T-cell (primary cell): Measurements from ENCODE around the gene ASCL2. TPM values are rescaled to one million over a fixed set of nuclear protein-coding genes. Genes with fewer than 3 reads are reported as not detected.

Experiments used
- ATAC-seq, 4 experiments: fragments of 200-7000 bp in 3 of 4; fragments of 150-1000 bp in 1 of 4; cut with Tn5 transposase; replicated peaks in 1 of 4; 1 replicate in 3 of 4; 2 replicates in 1 of 4; pipeline ENCODE4 v1.10.0; 2021; ENCODE audit warnings: moderate library complexity in 3 of 4, mild to moderate bottlenecking in 2 of 4, moderate number of reproducible peaks in 1 of 4
- CTCF ChIA-PET, 2 donors: fragments of 300-600 bp; sonication (Branson Sonifier 250); formaldehyde crosslinking; loops; one replicate each; lab custom pipeline; 2022; ENCODE audit warnings: antibody characterized with exemption in 2 of 2; lab: Charles Lee
- POLR2A ChIA-PET, 2 donors: fragments of 300-600 bp; sonication (Branson Sonifier 250); formaldehyde crosslinking; loops; one replicate each; lab custom pipeline; 2022; ENCODE audit warnings: antibody characterized with exemption in 2 of 2; lab: Charles Lee
- DNase-seq, 35 experiments: peaks; one replicate each; pipeline versions ENCODE4 v3.0.0 to v3.0.0-alpha.2; 2013 to 2023
- H3K27ac ChIP-seq: one replicate; pipeline ENCODE4 v1.5.1; 2013; ENCODE audit warnings: low read length
- H3K27me3 ChIP-seq, 2 experiments: replicated peaks in 1 of 2; 1 replicate in 1 of 2; 2 replicates in 1 of 2; pipeline versions ENCODE4 v1.6.1 to v1.7.0; 2013; ENCODE audit warnings: low read length in 1 of 2, mixed read lengths in 1 of 2; ENCODE audit not compliant: control insufficient read depth in 2 of 2, insufficient read depth in 2 of 2; ENCODE audit errors: extremely low read depth in 1 of 2
- H3K36me3 ChIP-seq, 2 donors: 1 replicate in 1 of 2; 2 replicates in 1 of 2; pipeline versions ENCODE4 v1.6.1 to v1.7.0; 2013; ENCODE audit warnings: low read length in 1 of 2; ENCODE audit not compliant: control insufficient read depth in 2 of 2, insufficient read depth in 1 of 2; ENCODE audit errors: extremely low read depth in 1 of 2
- H3K4me1 ChIP-seq, 2 experiments: 1 replicate in 1 of 2; 2 replicates in 1 of 2; pipeline versions ENCODE4 v1.6.1 to v1.7.0; 2013; ENCODE audit warnings: low read length in 2 of 2, mixed read lengths in 1 of 2; ENCODE audit not compliant: insufficient read depth in 2 of 2, control insufficient read depth in 1 of 2; ENCODE audit errors: extremely low read depth in 1 of 2
- H3K4me3 ChIP-seq, 2 donors: 1 replicate in 1 of 2; 2 replicates in 1 of 2; pipeline versions ENCODE4 v1.5.1 to v1.7.0; 2013; ENCODE audit warnings: mild to moderate bottlenecking in 2 of 2, low read length in 1 of 2, moderate library complexity in 1 of 2; ENCODE audit not compliant: control insufficient read depth in 1 of 2; ENCODE audit errors: extremely low read depth in 1 of 2
- H3K9me3 ChIP-seq: 2 replicates; pipeline ENCODE4 v1.7.0; 2013
- H3K27ac Mint-ChIP-seq, 2 donors: one replicate each; pipeline ENCODE4 v1.8.0; 2020 to 2021; ENCODE audit warnings: mild to moderate bottlenecking in 2 of 2, mixed read lengths in 2 of 2
- H3K27me3 Mint-ChIP-seq, 2 donors: one replicate each; pipeline ENCODE4 v1.8.0; 2021 to 2022; ENCODE audit warnings: mixed read lengths in 2 of 2
- H3K36me3 Mint-ChIP-seq: one replicate; pipeline ENCODE4 v1.8.0; 2021; ENCODE audit warnings: mixed read lengths
- H3K4me1 Mint-ChIP-seq, 3 donors: one replicate each; pipeline ENCODE4 v1.8.0; 2020 to 2022; ENCODE audit warnings: mixed read lengths in 3 of 3, mild to moderate bottlenecking in 1 of 3
- H3K4me3 Mint-ChIP-seq, 3 donors: one replicate each; pipeline ENCODE4 v1.8.0; 2020 to 2022; ENCODE audit warnings: mild to moderate bottlenecking in 3 of 3, mixed read lengths in 3 of 3, moderate library complexity in 3 of 3
- H3K9me3 Mint-ChIP-seq, 3 donors: one replicate each; pipeline ENCODE4 v1.8.0; 2020 to 2022; ENCODE audit warnings: mixed read lengths in 3 of 3
- WGBS: methylation state at CpG from one replicate; pipeline ENCODE4 v1.1.5; 2013; ENCODE audit warnings: missing lambda C conversion rate; ENCODE audit not compliant: insufficient coverage; 5-methylcytosine and 5-hydroxymethylcytosine counted together
- total RNA-seq, 35 experiments: library from RNA in 6 of 35; stranded (reverse) in 6 of 35; fragments of 120-200 nt in 1 of 35; gene quantifications; one replicate each; pipeline versions ENCODE4 v1.2.1 to v1.2.4 and lab custom pipeline; 2013 to 2026

The ASCL2 gene
- total RNA-seq, 5 donors from 2014 or later (not counting 1 experiment from before 2014, with no cell fraction given): 0.29 to 1.3 (median 0.51) TPM

GRCh38 chr11:2294926-2295290, 24.5 kb upstream of the ASCL2 start:
- Mint-ChIP-seq H3K4me1 (peaks cover 23 to 42% (median 41%) of the 10 kb centered on the region in 3 donors), H3K4me3 (no peak overlapping the region), H3K36me3 (peaks cover 6% of the 10 kb centered on the region), H3K27me3 (no peaks in the 10 kb centered on the region), H3K9me3 (no peaks in the 10 kb centered on the region), H3K27ac (peak overlapping the region; percentile 8 to 28)
- DNase-seq (peak in 2 of 35 experiments; percentile 2 to 17), ATAC-seq (no peak)
- CTCF ChIA-PET: interaction anchor here in 1 of 2 donors (1.0 kb wide), 1 partner anchor 10 kb away, joined by 3 read pairs; no protein-coding TSS in a partner anchor
- Histone ChIP-seq H3K27me3 (no peaks in the 10 kb centered on the region), H3K4me1 (peaks cover 8 to 63% of the 10 kb centered on the region in 2 experiments), H3K9me3 (no peaks in the 10 kb centered on the region), H3K36me3 (peaks cover 15 to 27% of the 10 kb centered on the region in 2 donors), H3K4me3 (no peak overlapping the region), H3K27ac (peak overlapping the region; percentile 53)
- POLR2A ChIA-PET: no interaction called here
- 93% methylated on average over 8 of the region's 8 CpGs for WGBS

GRCh38 chr11:2293984-2294925, 23.9 kb upstream of the ASCL2 start:
- peak overlapping the region; percentile 16 to 28 for H3K27ac Mint-ChIP-seq

DNA sequence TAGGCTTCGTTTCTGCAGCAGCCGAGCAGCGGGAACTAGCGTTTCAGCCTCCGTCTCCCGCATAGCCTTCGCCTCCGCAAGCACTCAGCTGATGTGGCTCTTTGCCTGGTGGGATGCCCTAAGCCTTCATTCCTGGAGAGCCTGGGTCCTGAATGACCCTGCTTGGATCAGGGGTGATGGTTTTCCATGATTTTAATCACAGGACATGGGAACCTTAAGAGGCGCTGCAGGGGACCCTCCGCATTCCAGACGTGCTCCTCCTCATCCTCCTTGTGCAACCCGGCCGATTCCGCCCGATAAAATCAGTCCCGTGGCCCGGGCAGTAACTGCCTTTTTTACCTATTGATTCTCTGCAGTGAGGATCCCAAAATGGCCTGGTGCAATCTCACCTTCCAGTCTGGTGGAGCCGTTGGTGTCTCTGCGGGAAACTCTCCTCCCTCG, 23.2 kb upstream of the ASCL2 start:
- POLR2A ChIA-PET: no interaction called here
- no peaks in the 10 kb centered on the region for H3K27me3 Mint-ChIP-seq
- peaks cover 0 to 4% of the 10 kb centered on the region in 2 experiments for H3K27me3 ChIP-seq
- H3K4me1 ChIP-seq: peaks cover 0 to 50% of the 10 kb centered on the region in 2 experiments
- peaks cover 10 to 23% of the 10 kb centered on the region in 2 donors for H3K36me3 ChIP-seq
- no peak overlapping the region for H3K27ac ChIP-seq
- peaks cover 21 to 35% (median 35%) of the 10 kb centered on the region in 3 donors for H3K4me1 Mint-ChIP-seq
- ATAC-seq: no peak
- peaks cover 11% of the 10 kb centered on the region for H3K36me3 Mint-ChIP-seq
- no peak for DNase-seq
- peak overlapping the region in 1 of 2 donors; percentile 16 for H3K27ac Mint-ChIP-seq
- H3K9me3 ChIP-seq: no peaks in the 10 kb centered on the region
- H3K4me3 ChIP-seq: no peak overlapping the region
- CTCF ChIA-PET: no interaction called here
- no peaks in the 10 kb centered on the region for H3K9me3 Mint-ChIP-seq
- peak overlapping the region in 1 of 3 donors; percentile 50 for H3K4me3 Mint-ChIP-seq
- 69% methylated on average over 16 of the region's 20 CpGs for WGBS

More at GRCh38 chr11:2293984-2294925, 23.9 kb upstream of the ASCL2 start:
- Mint-ChIP-seq H3K4me1 (peaks cover 24 to 41% (median 39%) of the 10 kb centered on the region in 3 donors), H3K27me3 (no peaks in the 10 kb centered on the region), H3K36me3 (peaks cover 11% of the 10 kb centered on the region), H3K4me3 (peak overlapping the region in 1 of 3 donors; percentile 50), H3K9me3 (no peaks in the 10 kb centered on the region)
- H3K4me1 ChIP-seq: peaks cover 3 to 57% of the 10 kb centered on the region in 2 experiments
- no peak for ATAC-seq
- H3K9me3 ChIP-seq: no peaks in the 10 kb centered on the region
- CTCF ChIA-PET: interaction anchor here in 1 of 2 donors (1.0 kb wide), 1 partner anchor 10 kb away, joined by 3 read pairs; no protein-coding TSS in a partner anchor
- POLR2A ChIA-PET: no interaction called here
- H3K36me3 ChIP-seq: peaks cover 11 to 27% of the 10 kb centered on the region in 2 donors
- peak in 2 of 35 experiments; percentile 2 to 22 for DNase-seq
- H3K27me3 ChIP-seq: peaks cover 0 to 4% of the 10 kb centered on the region in 2 experiments
- H3K4me3 ChIP-seq: no peak overlapping the region
- 64% methylated on average over 19 of the region's 27 CpGs for WGBS
- peak overlapping the region; percentile 53 for H3K27ac ChIP-seq

DNA sequence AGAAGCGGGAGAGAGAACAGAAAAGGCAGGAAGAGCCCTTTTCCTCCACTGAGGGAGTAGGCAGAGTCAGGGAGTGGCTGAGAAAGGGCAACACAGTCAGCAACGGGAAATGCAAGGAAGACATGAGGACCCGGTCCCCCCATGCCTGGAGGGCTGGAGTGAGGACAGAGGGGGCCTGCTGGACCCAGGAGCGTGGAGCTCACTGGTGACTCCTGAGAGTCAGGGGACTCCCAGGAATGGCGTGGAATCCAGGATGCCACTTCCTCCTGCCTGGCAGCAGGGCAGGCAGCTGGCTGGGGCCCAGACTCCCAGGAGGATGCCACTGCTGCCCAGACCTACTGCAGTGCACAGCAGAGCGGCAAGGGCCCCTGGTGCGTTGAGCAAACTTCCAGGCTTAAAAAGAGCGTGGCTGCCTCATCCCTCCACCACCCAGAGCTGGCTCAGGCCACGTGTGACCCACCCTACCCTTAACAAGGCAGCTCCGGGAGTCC, 20.0 kb upstream of the ASCL2 start:
- ATAC-seq (no peak), DNase-seq (peak in 2 of 35 experiments; percentile 0 to 17)
- peaks cover 2 to 3% of the 10 kb centered on the region in 2 donors for H3K36me3 ChIP-seq
- Mint-ChIP-seq H3K4me1 (peaks cover 31 to 41% (median 31%) of the 10 kb centered on the region in 3 donors), H3K9me3 (no peaks in the 10 kb centered on the region), H3K27ac (no peak overlapping the region), H3K27me3 (no peaks in the 10 kb centered on the region), H3K36me3 (peaks cover 5% of the 10 kb centered on the region), H3K4me3 (no peak overlapping the region)
- WGBS: 79% methylated on average over 9 of the region's 10 CpGs
- peaks cover 0 to 32% of the 10 kb centered on the region in 2 experiments for H3K4me1 ChIP-seq
- H3K9me3 ChIP-seq: no peaks in the 10 kb centered on the region
- H3K27ac ChIP-seq: no peak overlapping the region
- POLR2A ChIA-PET: no interaction called here
- no peak overlapping the region for H3K4me3 ChIP-seq
- peaks cover 0 to 4% of the 10 kb centered on the region in 2 experiments for H3K27me3 ChIP-seq
- CTCF ChIA-PET: no interaction called here

- no peak overlapping the region for H3K4me3 ChIP-seq
- H3K27ac ChIP-seq: no peak overlapping the region
- H3K9me3 Mint-ChIP-seq: no peaks in the 10 kb centered on the region
- peaks cover 2% of the 10 kb centered on the region in 2 donors for H3K36me3 ChIP-seq
- DNase-seq (no peak), ATAC-seq (no peak)
- ChIA-PET CTCF (no interaction called here), POLR2A (no interaction called here)
- no peak overlapping the region for H3K4me3 Mint-ChIP-seq
- H3K4me1 Mint-ChIP-seq: peaks cover 30 to 40% (median 31%) of the 10 kb centered on the region in 3 donors
- peaks cover 0 to 4% of the 10 kb centered on the region in 2 experiments for H3K27me3 ChIP-seq
- H3K9me3 ChIP-seq: no peaks in the 10 kb centered on the region
- WGBS: 92% methylated on average over 8 of the region's 10 CpGs
- peaks cover 0 to 32% of the 10 kb centered on the region in 2 experiments for H3K4me1 ChIP-seq
- H3K27me3 Mint-ChIP-seq: no peaks in the 10 kb centered on the region
- H3K36me3 Mint-ChIP-seq: peaks cover 5% of the 10 kb centered on the region
- H3K27ac Mint-ChIP-seq: no peak overlapping the region
Measured at GRCh38 chr11:2289859-2290258, 19.5 kb upstream of the ASCL2 start.

DNA sequence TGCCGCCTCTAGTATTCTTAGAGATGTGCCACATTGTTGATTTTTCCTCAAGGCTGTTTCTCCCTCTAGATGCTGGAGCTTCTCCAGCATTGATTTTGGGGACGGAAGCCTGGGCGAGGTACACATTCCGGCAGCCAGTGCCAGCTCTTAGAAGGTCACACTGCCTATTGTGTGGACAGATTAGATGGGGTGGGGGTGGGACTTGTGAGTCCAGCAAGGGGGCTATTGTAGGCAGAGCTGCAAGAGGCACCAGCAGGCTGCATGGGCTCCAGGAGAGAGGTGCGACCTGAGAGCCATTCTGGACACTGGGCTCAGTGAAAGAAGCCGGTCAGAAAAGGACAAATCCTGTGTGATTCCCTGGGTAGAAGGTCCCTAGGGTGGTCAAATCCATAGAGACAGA, 19.0 kb upstream of the ASCL2 start:
- ChIA-PET POLR2A (no interaction called here), CTCF (no interaction called here)
- no peak overlapping the region for H3K27ac ChIP-seq
- Mint-ChIP-seq H3K9me3 (no peaks in the 10 kb centered on the region), H3K27ac (no peak overlapping the region), H3K27me3 (no peaks in the 10 kb centered on the region), H3K36me3 (peaks cover 5% of the 10 kb centered on the region), H3K4me3 (no peak overlapping the region), H3K4me1 (peaks cover 25 to 35% (median 31%) of the 10 kb centered on the region in 3 donors)
- no peak overlapping the region for H3K4me3 ChIP-seq
- peaks cover 0 to 4% of the 10 kb centered on the region in 2 experiments for H3K27me3 ChIP-seq
- DNase-seq (peak in 1 of 35 experiments; percentile 2), ATAC-seq (no peak)
- H3K4me1 ChIP-seq: peaks cover 0 to 27% of the 10 kb centered on the region in 2 experiments
- H3K9me3 ChIP-seq: no peaks in the 10 kb centered on the region
- WGBS: 98% methylated on average over 6 of the region's 6 CpGs
- H3K36me3 ChIP-seq: peaks cover 0 to 2% of the 10 kb centered on the region in 2 donors
